HCT116 (cell line): ENCODE results near the gene CNTNAP2. TPM values are rescaled to one million over a fixed set of nuclear protein-coding genes. Genes with fewer than 3 reads are reported as not detected.
A peak's percentile ranks its signal among the peaks of the same experiment; 100 is the strongest.
"Not testable (repeated sequence)": the region's sequence is repeated elsewhere in the genome, so short reads cannot be mapped to it uniquely, and the experiment has no call there.

ENCODE experiments used
- ATAC-seq: fragments of 200-7000 bp; cut with Tn5 transposase; 2 replicates; pipeline ENCODE4 v1.9.1; 2020; ENCODE audit warnings: mild to moderate bottlenecking, moderate library complexity
- BruUV-seq: library from RNA; stranded (reverse); fragments of 400-500 nt; replicated peaks from 2 replicates; lab custom pipeline; 2021; lab: Mats Ljungman, UMichigan
- CTCF ChIA-PET: fragments of 300-600 bp; sonication (Branson Sonifier 250); formaldehyde crosslinking; loops from one replicate; lab custom pipeline; 2021; ENCODE audit warnings: antibody characterized with exemption; lab: Charles Lee
- POLR2A ChIA-PET: fragments of 300-600, 350-600 bp; sonication (Branson Sonifier 250); formaldehyde crosslinking; loops from one replicate; lab custom pipeline; 2021; ENCODE audit warnings: antibody characterized with exemption; lab: Charles Lee
- RAD21 ChIA-PET, 2 experiments: fragments of 300-600 bp; sonication (Branson Sonifier 250); formaldehyde crosslinking; loops; one replicate each; lab custom pipeline; 2023; ENCODE audit warnings: low total read pairs in 2 of 2; ENCODE audit not compliant: uncharacterized antibody in 2 of 2, unreplicated experiment in 2 of 2, low non-redundant PET in 1 of 2; lab: Charles Lee
- DNase-seq: peaks from one replicate; pipeline ENCODE4 v3.0.0-alpha.2; 2010; ENCODE audit warnings: low read depth, low spot score
- H2AFZ ChIP-seq: fragments of 200-600 bp; shearing (Covaris generic), sonication (generic); 2 replicates; pipeline ENCODE4 v1.6.1; 2017; ENCODE audit warnings: low read depth, mixed run types, mixed read lengths, antibody characterized with exemption, low read length; ENCODE audit not compliant: poor library complexity, severe bottlenecking
- H3K27ac ChIP-seq: 2 replicates; pipeline ENCODE4 v1.5.1; 2012; ENCODE audit warnings: low read depth, low read length
- H3K27me3 ChIP-seq: fragments of 200-600 bp; sonication (generic); 2 replicates; pipeline ENCODE4 v1.6.1; 2016; ENCODE audit warnings: mixed run types, low read length, mixed read lengths; ENCODE audit not compliant: insufficient read depth
- H3K36me3 ChIP-seq, 2 experiments: fragments of 200-500 bp in 1 of 2; fragments of 200-600 bp in 1 of 2; sonication (Bioruptor generic) in 1 of 2; sonication (generic) in 1 of 2; 2 replicates each; pipeline versions ENCODE4 v1.5.1 to v1.6.1; 2014 to 2016; ENCODE audit warnings: low read length in 2 of 2, inconsistent platforms in 1 of 2, mixed read lengths in 1 of 2, mixed run types in 1 of 2; ENCODE audit not compliant: insufficient read depth in 2 of 2, control insufficient read depth in 1 of 2
- H3K4me1 ChIP-seq, 2 experiments: fragments of 200-600 bp in 1 of 2; sonication (generic) in 1 of 2; 2 replicates each; pipeline versions ENCODE4 v1.5.1 to v1.6.1; 2012 to 2017; ENCODE audit warnings: low read length in 2 of 2, inconsistent platforms in 1 of 2, mild to moderate bottlenecking in 1 of 2, mixed read lengths in 1 of 2, mixed run types in 1 of 2, moderate library complexity in 1 of 2; ENCODE audit not compliant: insufficient read depth in 2 of 2, control insufficient read depth in 1 of 2
- H3K4me2 ChIP-seq: fragments of 200-600 bp; sonication (generic); 2 replicates; pipeline ENCODE4 v1.6.1; 2017; ENCODE audit warnings: mixed run types, low read length, mixed read lengths
- H3K4me3 ChIP-seq, 2 experiments: fragments of 200-600 bp in 1 of 2; sonication (generic) in 1 of 2; replicated peaks in 1 of 2; 2 replicates each; pipeline ENCODE4 v1.5.1; 2011 to 2016; ENCODE audit warnings: low read length in 2 of 2, control low read depth in 1 of 2, low read depth in 1 of 2, mild to moderate bottlenecking in 1 of 2, mixed read lengths in 1 of 2, mixed run types in 1 of 2
- H3K79me2 ChIP-seq: fragments of 200-600 bp; sonication (generic); 2 replicates; pipeline ENCODE4 v1.6.1; 2017; ENCODE audit warnings: mild to moderate bottlenecking, mixed run types, low read length, moderate library complexity, mixed read lengths; ENCODE audit not compliant: insufficient read depth
- H3K9ac ChIP-seq: fragments of 200-600 bp; sonication (generic); 2 replicates; pipeline ENCODE4 v1.6.1; 2016; ENCODE audit warnings: low read length, mixed read lengths
- H3K9me2 ChIP-seq: fragments of 200-600 bp; sonication (generic), shearing (Covaris generic); 2 replicates; pipeline ENCODE4 v1.6.1; 2017; ENCODE audit warnings: mixed run types, mild to moderate bottlenecking, moderate library complexity; ENCODE audit not compliant: insufficient read depth
- H3K9me3 ChIP-seq, 2 experiments: fragments of 200-500 bp in 1 of 2; fragments of 200-600 bp in 1 of 2; sonication (Bioruptor generic) in 1 of 2; sonication (generic) in 1 of 2; 2 replicates each; pipeline ENCODE4 v1.6.1; 2014 to 2017; ENCODE audit warnings: low read length in 2 of 2, mixed read lengths in 2 of 2, inconsistent platforms in 1 of 2, low read depth in 1 of 2, mild to moderate bottlenecking in 1 of 2, mixed run types in 1 of 2, moderate library complexity in 1 of 2; ENCODE audit not compliant: control insufficient read depth in 1 of 2, insufficient read depth in 1 of 2
- H4K20me1 ChIP-seq: fragments of 200-600 bp; sonication (generic), shearing (Covaris generic); 2 replicates; pipeline ENCODE4 v1.6.1; 2017; ENCODE audit warnings: mixed run types, mild to moderate bottlenecking, moderate library complexity; ENCODE audit not compliant: insufficient read depth
- FOSL1 ChIP-seq: IDR thresholded peaks from 2 replicates; pipeline ENCODE4 v1.6.1; 2012; ENCODE audit warnings: low read depth
- POLR2AphosphoS5 ChIP-seq: IDR thresholded peaks from 2 replicates; pipeline ENCODE4 v1.6.1; 2011; ENCODE audit warnings: mild to moderate bottlenecking, low read depth, low read length, moderate library complexity
- intact Hi-C: fragments of 100-400 bp; cut with micrococcal nuclease; formaldehyde crosslinking; loops from 2 replicates; pipeline ENCODE4 v1.10.0; 2022
- total RNA-seq: library from RNA; stranded (reverse); gene quantifications from one replicate; pipeline ENCODE4 v1.2.1, GENCODE V29; 2021; ENCODE audit not compliant: unreplicated experiment
- TF ChIP-seq, protein P1 (sequence below), 3 experiments: fragments of 200-600 bp in 1 of 3; sonication (generic) in 1 of 3; IDR thresholded peaks in 2 of 3; conservative IDR thresholded peaks in 1 of 3; 2 replicates each; pipeline ENCODE4 v1.5.1; 2012 to 2017; ENCODE audit warnings: low read depth in 2 of 3, low read length in 2 of 3, antibody characterized with exemption in 1 of 3, borderline replicate concordance in 1 of 3, control low read depth in 1 of 3, mild to moderate bottlenecking in 1 of 3, mixed read lengths in 1 of 3, mixed run types in 1 of 3, moderate library complexity in 1 of 3; ENCODE audit not compliant: insufficient read depth in 1 of 3

CNTNAP2 gene
- total RNA-seq, 1 experiment from 2014 or later, result 0.37 TPM

DNA sequence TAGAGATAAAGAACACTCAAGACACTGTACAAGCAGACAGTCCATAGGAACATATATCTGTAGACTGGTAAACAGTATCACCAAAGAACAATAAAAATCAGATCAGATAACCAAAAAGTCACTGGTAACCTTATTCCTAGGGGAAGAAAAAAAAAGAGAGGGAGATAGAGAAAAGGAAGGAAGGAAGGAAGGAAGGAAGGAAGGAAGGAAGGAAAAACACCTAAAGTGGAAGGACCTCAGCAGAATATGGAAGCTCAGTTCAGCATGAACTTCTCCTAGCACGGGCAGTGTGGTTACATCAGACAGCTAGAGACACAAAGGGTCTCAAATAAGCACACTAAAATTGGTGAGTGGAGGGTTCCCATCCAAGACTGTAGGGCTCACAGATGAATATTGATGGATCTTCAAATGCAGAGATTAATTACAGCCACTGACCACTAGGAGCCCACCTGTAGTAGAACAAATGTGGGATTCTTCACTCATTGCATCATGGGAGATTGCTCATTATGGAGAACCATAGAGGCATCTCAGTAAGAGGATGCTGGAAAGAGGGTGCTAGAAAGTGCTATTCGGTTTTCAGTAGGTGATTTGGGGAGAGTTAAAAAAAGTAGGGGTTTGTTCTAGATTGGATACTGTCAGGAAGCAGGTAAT lies 2180.5 kb downstream of the CNTNAP2 start:
- TF ChIP-seq FOSL1 (no peak), POLR2AphosphoS5 (no peak)
- TF ChIP-seq, protein P1, sequence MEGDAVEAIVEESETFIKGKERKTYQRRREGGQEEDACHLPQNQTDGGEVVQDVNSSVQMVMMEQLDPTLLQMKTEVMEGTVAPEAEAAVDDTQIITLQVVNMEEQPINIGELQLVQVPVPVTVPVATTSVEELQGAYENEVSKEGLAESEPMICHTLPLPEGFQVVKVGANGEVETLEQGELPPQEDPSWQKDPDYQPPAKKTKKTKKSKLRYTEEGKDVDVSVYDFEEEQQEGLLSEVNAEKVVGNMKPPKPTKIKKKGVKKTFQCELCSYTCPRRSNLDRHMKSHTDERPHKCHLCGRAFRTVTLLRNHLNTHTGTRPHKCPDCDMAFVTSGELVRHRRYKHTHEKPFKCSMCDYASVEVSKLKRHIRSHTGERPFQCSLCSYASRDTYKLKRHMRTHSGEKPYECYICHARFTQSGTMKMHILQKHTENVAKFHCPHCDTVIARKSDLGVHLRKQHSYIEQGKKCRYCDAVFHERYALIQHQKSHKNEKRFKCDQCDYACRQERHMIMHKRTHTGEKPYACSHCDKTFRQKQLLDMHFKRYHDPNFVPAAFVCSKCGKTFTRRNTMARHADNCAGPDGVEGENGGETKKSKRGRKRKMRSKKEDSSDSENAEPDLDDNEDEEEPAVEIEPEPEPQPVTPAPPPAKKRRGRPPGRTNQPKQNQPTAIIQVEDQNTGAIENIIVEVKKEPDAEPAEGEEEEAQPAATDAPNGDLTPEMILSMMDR (IDR thresholded peaks at IDR 0.05 in 2 of 3, conservative IDR thresholded peaks at IDR 0.05 in 1 of 3; ENCODE audit: borderline replicate concordance in 1 of 3, insufficient read depth in 1 of 3, low read depth in 2 of 3, low read length in 2 of 3), result peak in 2 of 3 experiments; percentile 38 to 40; a peak in 4 of 6 replicates
- DNase-seq (peak; percentile 2), ATAC-seq (peak; percentile 74)
- Histone ChIP-seq H3K9me3 (no peaks in the 10 kb centered on the region), H3K27me3 (no peaks in the 10 kb centered on the region), H3K27ac (no peak overlapping the region), H3K79me2 (no peaks in the 10 kb centered on the region), H4K20me1 (no peaks in the 10 kb centered on the region), H2AFZ (no peak overlapping the region), H3K4me2 (no peak overlapping the region), H3K9me2 (no peaks in the 10 kb centered on the region), H3K4me3 (no peak overlapping the region), H3K4me1 (no peaks in the 10 kb centered on the region), H3K9ac (no peak overlapping the region), H3K36me3 (no peaks in the 10 kb centered on the region)
- BruUV-seq, result no TSS peak
- intact Hi-C loops, result no loop called here
- RAD21 ChIA-PET, result no interaction called here
- POLR2A ChIA-PET, result no interaction called here
- CTCF ChIA-PET, result no interaction called here

DNA sequence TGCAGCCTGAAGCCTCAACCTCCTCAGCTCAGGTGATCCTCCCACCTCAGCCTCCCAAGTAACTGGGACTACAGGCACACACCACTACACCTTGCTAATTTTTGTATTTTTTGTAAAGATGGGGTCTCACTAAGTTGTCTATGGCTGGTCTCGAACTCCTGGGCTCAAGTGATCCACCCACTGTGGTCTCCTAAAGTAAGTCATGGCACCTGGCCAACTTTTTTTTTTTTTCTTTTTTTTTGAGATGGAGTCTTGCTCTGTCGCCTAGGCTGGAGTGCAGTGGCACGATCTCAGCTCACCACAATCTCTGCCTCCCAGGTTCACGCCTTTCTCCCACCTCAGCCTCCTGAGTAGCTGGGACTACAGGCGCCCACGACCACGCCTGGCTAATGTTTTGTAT lies 2182.2 kb downstream of the CNTNAP2 start:
- H2AFZ ChIP-seq, H3K4me1 ChIP-seq, H4K20me1 ChIP-seq, ATAC-seq, DNase-seq, H3K4me2 ChIP-seq, H3K36me3 ChIP-seq, BruUV-seq, H3K9me3 ChIP-seq, H3K9ac ChIP-seq, H3K79me2 ChIP-seq, H3K27me3 ChIP-seq, intact Hi-C loops, H3K4me3 ChIP-seq, RAD21 ChIA-PET, H3K27ac ChIP-seq, H3K9me2 ChIP-seq, CTCF ChIA-PET, POLR2A ChIA-PET: not testable (repeated sequence)
